KMS-11 (cell line): ENCODE data around the gene SLC7A10.

Experiments
- H2AFZ ChIP-seq: fragments of 200-600 bp; sonication (generic); 2 replicates; pipeline ENCODE4 v1.6.1; 2016; ENCODE audit warnings: antibody characterized with exemption, mixed run types, low read depth
- H3K27ac ChIP-seq: fragments of 200-600 bp; sonication (generic); 2 replicates; pipeline ENCODE4 v1.6.1; 2016; ENCODE audit warnings: mild to moderate bottlenecking, mixed run types
- H3K27me3 ChIP-seq: fragments of 200-600 bp; sonication (generic); 2 replicates; pipeline ENCODE4 v1.6.1; 2017; ENCODE audit warnings: mild to moderate bottlenecking, low read depth, mixed run types, moderate library complexity; ENCODE audit not compliant: insufficient read depth
- H3K36me3 ChIP-seq: fragments of 200-600 bp; sonication (generic); 2 replicates; pipeline ENCODE4 v1.6.1; 2017; ENCODE audit warnings: mild to moderate bottlenecking, mixed run types; ENCODE audit not compliant: insufficient read depth
- H3K4me1 ChIP-seq: fragments of 200-600 bp; sonication (generic); 2 replicates; pipeline ENCODE4 v1.6.1; 2016; ENCODE audit warnings: mild to moderate bottlenecking, low read depth, mixed run types; ENCODE audit not compliant: poor library complexity, severe bottlenecking
- H3K4me2 ChIP-seq: fragments of 200-600 bp; sonication (generic); 2 replicates; pipeline ENCODE4 v1.7.0; 2016; ENCODE audit warnings: mild to moderate bottlenecking, mixed run types
- H3K4me3 ChIP-seq: fragments of 200-600 bp; sonication (generic); IDR thresholded peaks from 2 replicates; pipeline ENCODE4 v1.6.1; 2017; ENCODE audit warnings: low read depth, low read length, mixed read lengths; ENCODE audit not compliant: insufficient read depth
- H3K79me2 ChIP-seq: fragments of 200-600 bp; sonication (generic); 2 replicates; pipeline ENCODE4 v1.6.1; 2016; ENCODE audit warnings: low read depth, mixed run types; ENCODE audit not compliant: insufficient read depth
- H3K9ac ChIP-seq: fragments of 200-600 bp; sonication (generic); 2 replicates; pipeline ENCODE4 v1.6.1; 2016; ENCODE audit warnings: mild to moderate bottlenecking, mixed run types
- H4K20me1 ChIP-seq: fragments of 200-600 bp; sonication (generic); 2 replicates; pipeline ENCODE4 v1.6.1; 2016; ENCODE audit warnings: mild to moderate bottlenecking, mixed run types; ENCODE audit not compliant: insufficient read depth
- TF ChIP-seq, protein P1 (sequence below): fragments of 200-600 bp; sonication (generic); conservative IDR thresholded peaks from 2 replicates; pipeline ENCODE4 v1.6.1; 2017; ENCODE audit warnings: low read depth, mild to moderate bottlenecking, antibody characterized with exemption, low read length, moderate library complexity, mixed read lengths

SLC7A10 gene

DNA sequence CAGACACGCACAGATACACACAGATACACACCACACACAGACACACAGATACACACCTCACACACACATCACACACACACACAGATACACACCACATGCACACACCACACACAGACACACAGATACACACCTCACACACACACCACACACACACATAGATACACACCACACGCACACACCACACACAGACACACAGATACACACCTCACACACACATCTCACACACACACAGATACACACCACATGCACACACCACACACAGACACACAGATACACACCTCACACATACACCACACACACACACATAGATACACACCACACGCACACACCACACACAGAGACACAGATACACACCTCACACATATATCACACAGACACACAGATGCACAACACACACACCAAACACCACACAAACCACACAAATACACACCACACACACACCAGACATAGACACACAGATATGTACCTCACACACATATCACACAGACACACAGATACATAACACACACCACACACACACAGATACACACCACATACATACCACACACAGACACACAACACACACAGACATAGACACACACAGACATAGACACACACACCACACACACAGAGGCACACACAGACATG lies 24.2 kb upstream of the SLC7A10 start:
- H3K4me2 ChIP-seq = no peak overlapping the region
- H3K4me3 ChIP-seq = no peak overlapping the region
- no peaks in the 10 kb centered on the region for H3K27me3 ChIP-seq
- H2AFZ ChIP-seq = no peak overlapping the region
- no peak overlapping the region for H3K27ac ChIP-seq
- H3K4me1 ChIP-seq = no peaks in the 10 kb centered on the region
- TF ChIP-seq, protein P1, sequence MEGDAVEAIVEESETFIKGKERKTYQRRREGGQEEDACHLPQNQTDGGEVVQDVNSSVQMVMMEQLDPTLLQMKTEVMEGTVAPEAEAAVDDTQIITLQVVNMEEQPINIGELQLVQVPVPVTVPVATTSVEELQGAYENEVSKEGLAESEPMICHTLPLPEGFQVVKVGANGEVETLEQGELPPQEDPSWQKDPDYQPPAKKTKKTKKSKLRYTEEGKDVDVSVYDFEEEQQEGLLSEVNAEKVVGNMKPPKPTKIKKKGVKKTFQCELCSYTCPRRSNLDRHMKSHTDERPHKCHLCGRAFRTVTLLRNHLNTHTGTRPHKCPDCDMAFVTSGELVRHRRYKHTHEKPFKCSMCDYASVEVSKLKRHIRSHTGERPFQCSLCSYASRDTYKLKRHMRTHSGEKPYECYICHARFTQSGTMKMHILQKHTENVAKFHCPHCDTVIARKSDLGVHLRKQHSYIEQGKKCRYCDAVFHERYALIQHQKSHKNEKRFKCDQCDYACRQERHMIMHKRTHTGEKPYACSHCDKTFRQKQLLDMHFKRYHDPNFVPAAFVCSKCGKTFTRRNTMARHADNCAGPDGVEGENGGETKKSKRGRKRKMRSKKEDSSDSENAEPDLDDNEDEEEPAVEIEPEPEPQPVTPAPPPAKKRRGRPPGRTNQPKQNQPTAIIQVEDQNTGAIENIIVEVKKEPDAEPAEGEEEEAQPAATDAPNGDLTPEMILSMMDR = no peak
- no peaks in the 10 kb centered on the region for H4K20me1 ChIP-seq
- no peak overlapping the region for H3K9ac ChIP-seq
- H3K36me3 ChIP-seq = no peaks in the 10 kb centered on the region
- H3K79me2 ChIP-seq = no peaks in the 10 kb centered on the region

DNA sequence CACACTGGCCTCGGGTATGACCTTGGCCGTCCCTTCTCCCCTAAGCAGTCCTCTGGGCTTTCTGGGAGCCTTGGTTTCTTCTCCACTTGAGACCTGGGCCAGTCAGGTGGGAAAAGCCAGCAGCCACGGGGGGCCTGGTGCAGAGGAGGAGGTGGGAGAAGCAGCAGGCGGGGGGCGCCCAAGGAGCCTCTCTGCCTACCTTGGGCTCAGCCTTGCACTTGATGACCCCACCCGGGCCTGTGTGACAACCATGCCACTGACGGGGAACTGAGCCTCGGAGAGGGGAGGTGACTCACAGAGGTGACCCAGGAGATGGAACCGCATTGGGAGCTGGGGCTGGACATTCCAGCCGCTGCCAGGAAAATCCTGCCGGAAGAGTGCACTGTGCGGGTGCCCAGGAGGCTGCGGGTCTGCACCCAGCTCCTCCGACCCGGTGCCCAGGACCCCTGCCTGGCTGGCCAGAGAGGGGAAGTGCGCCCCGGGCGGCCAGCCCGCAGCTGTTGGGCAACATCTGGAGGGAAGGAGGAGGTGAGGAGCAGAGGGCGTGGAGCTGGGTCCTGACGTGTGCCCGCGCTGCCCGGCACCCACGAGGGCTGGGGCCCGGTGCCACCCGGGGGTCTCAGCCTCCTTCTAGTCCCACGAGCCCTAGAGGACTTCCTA lies 23.4 kb upstream of the SLC7A10 start:
- no peaks in the 10 kb centered on the region for H3K79me2 ChIP-seq
- no peaks in the 10 kb centered on the region for H4K20me1 ChIP-seq
- no peaks in the 10 kb centered on the region for H3K27me3 ChIP-seq
- H3K4me2 ChIP-seq = no peak overlapping the region
- no peaks in the 10 kb centered on the region for H3K4me1 ChIP-seq
- TF ChIP-seq, protein P1 = no peak
- no peaks in the 10 kb centered on the region for H3K36me3 ChIP-seq
- no peak overlapping the region for H3K27ac ChIP-seq
- H3K9ac ChIP-seq = no peak overlapping the region
- no peak overlapping the region for H2AFZ ChIP-seq
- no peak overlapping the region for H3K4me3 ChIP-seq

DNA sequence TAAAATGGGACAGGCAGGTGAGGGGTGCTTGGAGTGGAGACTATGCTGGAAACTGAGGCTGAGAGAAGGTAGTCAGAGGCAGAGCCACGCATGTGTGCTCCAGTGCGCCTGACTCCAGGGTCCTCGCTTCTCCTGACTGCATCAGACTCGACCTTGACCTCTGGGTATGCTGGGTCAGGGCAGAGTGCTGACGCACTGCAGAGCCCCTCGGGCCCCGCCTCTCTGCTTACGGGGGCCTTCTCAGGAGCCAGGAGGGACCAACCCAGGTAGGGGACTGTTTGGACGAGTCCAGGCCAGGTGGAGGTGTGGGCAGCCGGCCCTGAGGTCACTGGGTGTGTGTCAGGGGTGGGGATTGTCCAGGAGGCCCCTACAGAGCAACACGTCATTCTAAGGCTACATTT lies 22.9 kb upstream of the SLC7A10 start:
- TF ChIP-seq, protein P1 = no peak
- no peaks in the 10 kb centered on the region for H3K4me1 ChIP-seq
- H3K79me2 ChIP-seq = no peaks in the 10 kb centered on the region
- H3K9ac ChIP-seq = no peak overlapping the region
- no peak overlapping the region for H3K27ac ChIP-seq
- no peaks in the 10 kb centered on the region for H3K36me3 ChIP-seq
- H3K4me3 ChIP-seq = no peak overlapping the region
- H2AFZ ChIP-seq = no peak overlapping the region
- H3K27me3 ChIP-seq = no peaks in the 10 kb centered on the region
- H3K4me2 ChIP-seq = no peak overlapping the region
- no peaks in the 10 kb centered on the region for H4K20me1 ChIP-seq

DNA sequence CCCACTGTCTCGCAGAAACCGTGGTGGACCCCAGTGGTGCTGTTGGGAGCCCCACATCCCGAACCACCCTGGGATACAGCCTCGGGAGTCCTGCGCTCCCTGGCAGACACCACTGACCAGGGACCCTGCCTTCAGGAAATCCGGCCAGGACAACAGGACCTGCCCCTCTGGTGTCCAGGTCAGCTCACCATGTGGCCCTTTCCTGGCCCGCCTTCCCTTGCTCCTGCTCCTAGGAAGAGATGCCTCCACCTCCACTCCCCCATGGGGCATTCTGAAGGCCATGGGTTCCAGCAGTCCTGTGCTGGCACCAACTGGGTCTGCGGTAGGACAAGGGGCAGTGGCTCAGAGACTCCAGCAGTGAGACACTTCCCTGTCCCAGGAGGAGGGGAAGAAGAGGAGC lies 22.5 kb upstream of the SLC7A10 start:
- Histone ChIP-seq H3K9ac (no peak overlapping the region), H3K36me3 (no peaks in the 10 kb centered on the region), H3K79me2 (no peaks in the 10 kb centered on the region), H3K4me2 (no peak overlapping the region), H2AFZ (no peak overlapping the region), H3K4me3 (no peak overlapping the region), H3K27me3 (no peaks in the 10 kb centered on the region), H4K20me1 (no peaks in the 10 kb centered on the region), H3K27ac (no peak overlapping the region), H3K4me1 (no peaks in the 10 kb centered on the region)
- TF ChIP-seq, protein P1 = no peak
